NCI-H187 treated with DMSO at 0.1 percent for 48 hours (cell line): ENCODE results near the gene GLOD5.

Experiments
- DNase-seq: peaks from one replicate; lab custom pipeline; 2025; lab: John Stamatoyannopoulos, UW

The GLOD5 gene

GRCh38 chrX:48753708-48754228, 7.8 kb upstream of the GLOD5 start:
- DNase-seq, result no peak

DNA sequence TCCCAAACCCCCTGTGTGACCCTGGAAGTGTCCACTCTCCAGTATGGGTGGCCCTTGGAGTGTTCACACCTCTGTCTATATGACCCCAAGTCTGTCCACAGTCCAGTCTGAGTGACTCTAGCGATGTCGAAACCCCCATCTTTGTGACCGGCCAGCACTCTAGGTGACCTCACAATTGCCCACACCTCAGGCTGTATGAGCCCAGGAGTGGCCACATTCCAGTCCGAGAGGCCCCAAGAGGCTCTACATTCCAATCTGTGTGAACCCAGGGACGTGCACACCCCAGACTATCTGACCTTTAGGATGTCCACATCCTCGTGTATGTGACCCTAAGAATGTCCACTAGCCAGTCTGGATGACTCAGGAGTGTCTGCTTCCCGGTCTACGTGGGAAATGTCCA, 7.3 kb upstream of the GLOD5 start:
- no peak for DNase-seq

DNA sequence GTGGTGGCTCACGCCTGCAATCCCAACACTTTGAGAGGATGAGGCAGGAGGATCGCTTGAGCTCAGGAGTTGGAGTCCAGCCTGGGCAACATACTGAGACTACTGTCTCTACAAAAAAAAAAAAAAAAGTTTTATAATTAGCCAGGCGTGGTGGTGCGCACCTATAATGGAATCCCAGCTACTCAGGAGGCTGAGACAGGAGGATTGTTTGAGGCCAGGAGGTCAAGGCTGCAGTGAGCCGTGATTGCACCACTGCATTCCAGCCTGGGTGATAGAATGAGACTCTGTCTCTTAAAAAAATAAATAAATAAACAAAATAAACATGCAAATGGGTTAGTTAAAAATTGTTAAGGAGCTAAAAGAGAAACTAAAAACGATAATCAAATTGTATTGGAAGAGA, 7.7 kb downstream of the GLOD5 start:
- DNase-seq, result no peak

DNA sequence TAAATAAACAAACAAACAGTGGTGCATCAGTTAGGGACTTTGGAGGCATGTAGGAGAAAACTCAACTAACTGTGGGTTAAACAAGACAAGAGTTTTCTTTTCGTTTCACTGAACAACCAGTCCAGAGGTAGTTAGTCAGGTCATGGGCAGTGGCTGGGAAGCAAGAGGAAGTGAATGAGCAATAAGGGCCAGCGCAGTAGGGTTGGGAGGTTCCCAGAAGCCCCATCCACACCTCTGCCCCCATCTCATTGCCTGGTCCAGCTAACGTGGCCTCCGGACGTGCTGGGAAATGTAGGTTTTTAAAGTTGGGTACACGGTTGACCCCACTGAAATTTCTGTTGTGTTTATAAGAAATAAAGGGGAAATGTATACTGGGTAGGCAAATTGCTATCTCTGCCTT, 8.7 kb downstream of the GLOD5 start:
- no peak for DNase-seq

GRCh38 chrX:48772602-48773001, 11.1 kb downstream of the GLOD5 start:
- no peak for DNase-seq

GRCh38 chrX:48776818-48777439, 15.4 kb downstream of the GLOD5 start:
- no peak for DNase-seq

GRCh38 chrX:48779399-48779798, 17.9 kb downstream of the GLOD5 start:
- DNase-seq, result no peak

GRCh38 chrX:48781705-48782104, 20.2 kb downstream of the GLOD5 start:
- no peak for DNase-seq

DNA sequence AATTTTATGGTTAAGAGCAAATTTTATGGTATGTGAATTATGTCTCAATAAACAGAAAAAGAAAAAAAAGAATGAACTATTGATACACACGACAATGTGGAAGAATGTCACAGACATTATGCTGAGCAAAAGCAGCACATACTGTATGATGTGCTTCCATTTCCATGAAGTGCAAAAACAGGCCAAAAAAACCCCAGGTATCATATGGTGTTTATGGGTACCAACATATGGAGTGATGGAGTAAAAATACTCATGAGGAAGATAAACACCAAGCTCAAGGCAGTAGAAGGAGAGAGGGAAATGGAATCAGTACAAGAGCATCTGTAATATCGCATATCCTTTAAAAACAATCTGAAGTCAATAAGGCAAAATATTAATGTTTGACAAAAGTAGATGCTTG, 20.7 kb downstream of the GLOD5 start:
- no peak for DNase-seq

- DNase-seq, result no peak
Observed at GRCh38 chrX:48782795-48783194, 21.2 kb downstream of the GLOD5 start.

DNA sequence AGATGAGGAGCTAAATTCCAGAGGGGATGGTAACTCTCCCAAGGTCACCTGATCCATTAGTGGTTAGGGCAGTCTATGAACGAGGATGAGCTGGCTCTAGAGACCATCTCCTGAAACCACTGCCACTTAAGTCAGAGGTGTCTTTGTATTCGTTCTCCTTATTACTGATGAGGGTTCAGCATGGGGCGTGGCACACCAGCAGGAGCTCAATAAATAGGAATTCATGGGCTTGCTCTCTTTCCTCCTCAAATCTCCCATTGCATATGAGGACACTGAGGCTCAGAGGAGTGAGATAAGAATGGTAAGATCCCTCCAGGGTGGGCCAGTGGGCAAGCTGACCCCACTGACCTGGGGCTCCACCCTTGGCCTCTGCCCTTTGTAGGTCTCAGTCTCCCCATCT, 23.2 kb downstream of the GLOD5 start:
- no peak for DNase-seq

DNA sequence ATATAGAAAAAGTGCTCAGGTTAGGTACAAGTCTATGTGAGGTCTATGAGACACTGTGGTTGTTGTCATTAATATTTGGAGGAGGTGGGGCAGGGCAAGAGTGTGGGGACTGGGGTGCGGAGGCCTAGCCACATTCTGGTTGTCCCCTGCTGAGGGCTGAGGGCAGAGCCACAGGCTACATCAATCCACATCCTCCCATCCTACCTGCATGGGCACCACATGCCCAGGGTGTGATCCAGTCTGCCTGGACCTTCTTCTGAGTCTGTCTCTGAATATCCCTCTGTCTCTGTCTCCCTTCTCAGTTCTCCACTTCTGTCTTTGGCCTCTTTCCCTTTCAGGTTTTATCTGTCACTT, 23.6 kb downstream of the GLOD5 start:
- no peak for DNase-seq

DNA sequence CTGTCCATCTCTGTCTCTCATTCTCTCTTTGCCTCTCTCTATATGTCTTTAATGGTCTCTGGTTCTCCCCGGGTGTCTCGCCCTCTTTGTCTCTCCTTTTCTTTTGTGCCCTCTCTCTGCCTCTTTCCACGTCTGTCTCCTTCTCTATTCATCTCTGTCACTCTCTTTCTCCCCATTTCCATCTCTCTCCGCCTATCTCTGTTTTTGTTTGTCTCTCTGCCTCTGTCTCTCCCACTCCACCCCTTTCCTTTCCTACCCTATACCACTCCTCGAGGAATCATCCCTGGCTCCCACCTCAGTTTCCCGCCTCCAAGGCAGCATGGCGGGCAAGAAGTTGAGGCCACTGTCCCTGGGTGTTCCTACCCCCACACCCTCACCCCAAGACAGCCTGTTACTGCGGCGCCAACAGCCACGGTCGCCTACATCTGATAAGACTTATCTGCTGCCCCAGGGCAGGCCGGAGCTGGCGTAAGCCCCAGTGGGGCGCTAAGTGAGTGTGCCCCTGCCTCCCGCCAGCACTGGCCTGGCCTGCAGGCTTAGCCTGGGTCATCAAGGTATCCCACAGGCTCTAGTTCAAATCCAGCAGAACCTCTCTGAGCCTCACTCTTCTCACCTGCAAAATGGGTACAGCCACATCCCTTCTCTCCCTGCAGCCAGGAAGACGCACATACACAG, 24.1 kb downstream of the GLOD5 start:
- no peak for DNase-seq

DNA sequence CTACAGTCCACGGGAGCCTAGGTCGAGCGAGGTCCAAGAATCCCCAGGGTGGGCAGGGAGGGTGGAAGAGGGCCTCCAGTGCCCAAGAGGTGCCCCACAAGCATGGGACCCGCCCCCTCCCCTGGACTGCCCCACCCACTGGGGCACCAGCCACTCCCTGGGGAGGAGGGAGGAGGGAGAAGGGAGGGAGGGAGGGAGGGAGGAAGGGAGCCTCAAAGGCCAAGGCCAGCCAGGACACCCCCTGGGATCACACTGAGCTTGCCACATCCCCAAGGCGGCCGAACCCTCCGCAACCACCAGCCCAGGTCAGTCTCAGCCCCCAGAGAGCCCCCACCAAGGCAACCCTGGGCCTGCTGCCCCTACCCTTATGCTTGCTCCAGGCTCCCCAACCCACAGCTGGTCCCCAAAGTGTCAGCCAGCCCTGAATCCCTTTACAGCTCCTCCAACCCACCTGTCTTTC, 24.8 kb downstream of the GLOD5 start, which contains the start of gene GATA1:
Gene GATA1 (plus strand): TSS at position 250 of the 460 bp plus-strand sequence. CDS start 4,520 bp downstream, outside the sequence.
- DNase-seq, result no peak

- no peak for DNase-seq
Observed at GRCh38 chrX:48786825-48787504, 25.4 kb downstream of the GLOD5 start.

- no peak for DNase-seq
Observed at GRCh38 chrX:48787505-48788443, 26.2 kb downstream of the GLOD5 start.

DNA sequence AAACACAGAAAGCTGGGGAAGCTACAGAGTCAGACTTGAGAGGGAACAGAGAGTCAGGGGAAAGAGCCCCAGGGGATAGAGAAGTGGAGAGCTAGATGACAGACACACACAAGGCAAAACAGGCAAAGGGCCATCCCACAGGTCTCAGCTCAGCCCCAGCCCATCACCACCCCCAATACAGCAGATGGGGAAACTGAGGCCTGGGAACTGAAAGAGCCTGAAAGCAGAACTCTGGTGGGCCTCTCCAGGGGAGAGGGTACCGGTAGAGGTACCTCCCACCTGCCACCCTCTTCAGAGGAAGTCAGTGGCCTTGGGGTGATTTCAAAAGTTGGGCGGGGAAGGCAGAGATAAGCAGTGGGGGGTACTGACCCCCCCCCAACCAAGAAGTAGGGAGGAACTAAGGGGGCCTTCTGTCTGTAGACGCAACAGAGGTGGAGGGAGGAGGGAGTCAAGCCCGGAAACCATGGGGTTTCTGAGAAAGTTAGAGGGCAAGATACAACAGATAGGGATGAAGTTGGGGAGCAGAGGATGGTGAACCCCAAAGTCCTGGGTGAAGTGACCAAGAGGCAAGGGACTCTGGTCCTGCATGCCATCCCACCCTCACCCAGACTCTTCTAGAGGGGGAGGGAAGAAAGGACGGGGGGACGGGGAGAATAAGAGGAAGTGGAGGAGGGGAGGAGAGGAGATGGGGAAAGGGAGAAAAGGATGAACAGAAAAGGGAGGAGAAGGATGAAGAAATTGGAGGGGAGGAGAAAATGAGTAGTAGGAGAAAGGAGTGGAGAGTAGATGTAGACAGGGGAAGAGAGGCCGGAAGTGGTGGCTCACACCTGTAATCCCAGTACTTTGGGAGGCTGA, 28.0 kb downstream of the GLOD5 start:
- DNase-seq, result no peak

GRCh38 chrX:48790477-48790876, 28.9 kb downstream of the GLOD5 start:
- DNase-seq, result no peak

DNA sequence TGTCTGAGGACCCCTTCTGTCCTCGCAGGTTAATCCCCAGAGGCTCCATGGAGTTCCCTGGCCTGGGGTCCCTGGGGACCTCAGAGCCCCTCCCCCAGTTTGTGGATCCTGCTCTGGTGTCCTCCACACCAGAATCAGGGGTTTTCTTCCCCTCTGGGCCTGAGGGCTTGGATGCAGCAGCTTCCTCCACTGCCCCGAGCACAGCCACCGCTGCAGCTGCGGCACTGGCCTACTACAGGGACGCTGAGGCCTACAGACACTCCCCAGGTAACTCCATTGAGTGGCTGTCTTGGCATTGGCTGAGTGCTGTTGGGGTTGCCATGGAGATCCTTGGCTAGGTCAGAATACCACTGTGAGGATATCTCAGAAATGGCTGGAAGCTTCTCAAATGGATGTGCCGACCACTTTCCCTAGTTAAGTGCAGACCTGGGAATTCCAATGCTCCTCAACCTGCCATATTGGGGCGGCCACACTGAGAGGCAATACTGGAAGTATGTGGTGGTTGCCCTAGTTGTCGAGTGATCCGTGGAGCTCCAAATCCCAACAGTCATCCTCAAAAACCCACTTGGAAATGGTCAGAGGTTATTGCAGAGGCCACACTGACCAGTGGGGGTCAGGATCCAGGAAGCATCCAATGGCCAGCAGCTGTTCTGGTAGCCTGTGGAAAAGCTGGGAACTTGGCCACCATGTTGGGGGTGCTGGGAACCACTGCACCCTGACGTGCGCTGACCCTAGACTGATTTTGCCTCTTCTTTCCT, 29.7 kb downstream of the GLOD5 start:
- DNase-seq, result no peak

- DNase-seq, result no peak
Observed at GRCh38 chrX:48792219-48792618, 30.7 kb downstream of the GLOD5 start.
